ENCODE measurements around the gene PUS1.
"Not testable (repeated sequence)": the region's sequence is repeated elsewhere in the genome, so short reads cannot be mapped to it uniquely, and the experiment has no call there.

PUS1 gene

DNA sequence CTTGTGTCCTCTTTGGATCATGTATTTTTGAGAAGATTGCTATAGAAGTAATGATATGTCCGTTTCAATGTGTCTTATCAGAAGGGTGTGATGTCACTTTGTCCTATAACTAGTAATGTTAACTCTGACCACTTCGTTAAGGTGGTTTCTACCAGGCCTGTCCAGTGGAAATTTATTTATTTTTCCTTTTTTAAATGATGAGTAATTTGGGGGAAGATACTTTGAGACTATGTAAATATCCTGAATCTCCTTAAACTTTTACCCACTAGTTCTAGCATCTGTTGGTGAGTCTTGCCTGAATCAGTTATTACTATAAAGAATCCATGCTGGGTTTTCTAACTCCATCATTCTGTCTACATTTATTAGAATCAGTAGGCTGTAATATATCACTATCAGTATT, 36.0 kb downstream of the PUS1 start:
- DNase-seq, result no peak

DNA sequence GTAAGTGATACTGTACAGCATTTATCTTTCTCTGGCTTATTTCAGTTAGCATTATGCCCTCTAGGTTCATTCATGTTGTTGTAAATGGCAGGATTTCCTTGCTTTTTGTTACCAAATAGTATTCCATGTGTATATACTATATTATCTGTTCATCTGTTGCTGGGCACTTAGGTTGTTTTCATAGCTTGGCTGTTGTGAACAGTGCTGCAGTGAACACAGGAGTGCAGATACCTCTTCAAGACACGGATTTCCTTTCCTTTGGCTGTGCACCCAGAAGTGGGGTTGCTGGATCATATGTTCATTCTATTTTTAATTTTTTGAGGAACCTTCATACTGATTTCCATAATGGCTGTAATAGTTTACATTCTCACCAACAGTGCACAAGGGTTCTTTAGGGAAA, 42.1 kb downstream of the PUS1 start:
- DNase-seq, result no peak

- DNase-seq, result no peak
Observed at GRCh38 chr12:131975228-131975627, 46.2 kb downstream of the PUS1 start.

- no peak for DNase-seq
Observed at GRCh38 chr12:131979606-131980005, 50.5 kb downstream of the PUS1 start.

DNA sequence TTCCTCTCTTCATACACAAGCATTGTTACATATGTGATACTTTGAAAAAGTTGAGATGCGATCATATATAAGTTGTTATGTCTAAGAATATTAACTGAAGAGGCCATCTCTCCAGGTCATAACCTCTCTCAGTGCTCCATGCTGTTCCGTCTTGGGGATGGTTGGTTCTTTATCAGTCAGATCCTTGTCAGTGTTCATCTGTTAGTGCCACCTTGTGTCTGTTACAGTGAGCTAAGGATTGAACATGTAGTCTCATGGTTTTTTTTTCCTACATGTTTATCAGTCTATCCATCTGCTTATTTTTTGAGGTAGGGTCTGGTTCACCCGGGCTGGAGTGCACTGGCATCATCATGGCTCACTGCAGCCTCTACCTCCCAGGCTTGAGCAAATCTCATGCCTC, 51.2 kb downstream of the PUS1 start:
- DNase-seq, result no peak

DNA sequence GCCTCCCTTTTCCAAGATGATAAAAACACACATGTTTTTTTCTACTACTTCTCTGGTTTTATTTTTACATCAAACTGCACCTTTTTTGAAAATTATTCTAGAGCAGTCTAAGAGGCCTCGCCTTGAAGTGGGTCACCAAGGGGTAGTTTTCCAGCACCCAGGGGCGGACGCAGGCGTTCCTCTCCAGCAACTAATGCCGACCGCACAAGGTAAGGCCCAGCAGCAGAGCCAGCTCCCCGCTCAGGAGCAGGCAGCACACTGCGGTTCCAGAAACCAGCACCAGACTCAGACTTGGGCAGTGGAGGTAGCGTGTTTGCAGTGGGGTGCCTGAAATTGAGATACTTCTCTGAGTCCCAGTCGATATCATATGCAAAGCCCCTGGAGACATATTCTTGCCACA, 52.3 kb downstream of the PUS1 start:
- no peak for DNase-seq

DNA sequence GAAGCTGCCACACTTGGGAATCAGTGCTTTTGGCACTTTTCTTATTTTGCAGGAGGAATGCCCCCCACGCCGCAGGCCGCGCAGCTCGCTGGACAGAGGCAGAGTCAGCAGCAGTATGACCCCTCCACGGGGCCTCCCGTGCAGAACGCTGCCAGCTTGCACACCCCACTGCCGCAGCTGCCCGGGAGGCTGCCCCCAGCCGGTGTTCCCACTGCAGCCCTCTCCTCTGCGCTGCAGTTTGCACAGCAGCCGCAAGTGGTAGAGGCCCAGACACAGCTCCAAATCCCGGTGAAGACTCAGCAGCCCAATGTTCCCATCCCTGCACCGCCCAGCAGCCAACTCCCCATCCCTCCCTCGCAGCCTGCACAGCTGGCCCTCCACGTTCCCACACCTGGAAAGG, 53.0 kb downstream of the PUS1 start:
- DNase-seq, result no peak

- DNase-seq, result no peak
Observed at GRCh38 chr12:131983026-131983425, 54.0 kb downstream of the PUS1 start.

DNA sequence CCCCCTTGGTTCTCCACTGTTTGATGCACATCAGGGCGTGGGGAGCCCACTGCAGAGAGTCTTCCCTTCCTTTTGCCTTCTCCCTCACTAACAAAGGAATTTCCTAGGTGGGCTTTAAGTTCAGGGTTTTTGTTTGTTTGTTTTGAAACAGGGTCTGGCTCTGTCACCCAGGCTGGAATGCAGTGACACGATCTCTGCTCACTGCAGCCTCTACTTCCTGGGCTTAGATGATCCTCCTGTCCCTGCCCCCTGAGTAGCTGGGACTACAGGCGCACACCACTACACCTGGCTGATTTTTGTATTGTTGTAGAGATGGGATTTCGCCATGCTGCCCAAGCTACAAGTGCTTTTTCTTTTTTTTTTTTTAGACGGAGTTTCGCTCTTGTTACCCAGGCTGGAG, 54.5 kb downstream of the PUS1 start:
- DNase-seq, result no peak

GRCh38 chr12:131984334-131984733, 55.3 kb downstream of the PUS1 start:
- DNase-seq, result no peak

GRCh38 chr12:131985510-131985875, 56.4 kb downstream of the PUS1 start:
- not testable (repeated sequence) for DNase-seq

- no peak for DNase-seq
Observed at GRCh38 chr12:131986361-131986760, 57.3 kb downstream of the PUS1 start.

DNA sequence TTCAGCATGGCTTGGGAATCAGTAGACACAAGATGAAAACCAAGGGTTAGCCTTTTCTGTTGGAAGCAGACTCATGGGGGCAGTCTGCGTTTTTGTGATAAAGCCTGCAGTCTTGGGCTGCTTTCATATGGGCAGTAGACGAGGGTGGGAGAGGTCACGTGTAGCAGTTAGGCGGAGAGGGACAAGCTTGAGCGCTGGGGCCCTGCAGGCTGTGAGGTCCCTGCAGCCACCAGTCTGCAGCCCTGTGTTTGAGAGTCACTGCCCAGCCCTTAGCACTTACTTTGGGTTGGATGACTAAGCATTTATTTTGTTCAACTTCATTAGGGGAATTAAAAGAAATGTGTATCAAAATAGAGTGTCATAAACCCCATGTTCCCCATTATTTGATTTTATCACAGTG, 57.8 kb downstream of the PUS1 start:
- no peak for DNase-seq

DNA sequence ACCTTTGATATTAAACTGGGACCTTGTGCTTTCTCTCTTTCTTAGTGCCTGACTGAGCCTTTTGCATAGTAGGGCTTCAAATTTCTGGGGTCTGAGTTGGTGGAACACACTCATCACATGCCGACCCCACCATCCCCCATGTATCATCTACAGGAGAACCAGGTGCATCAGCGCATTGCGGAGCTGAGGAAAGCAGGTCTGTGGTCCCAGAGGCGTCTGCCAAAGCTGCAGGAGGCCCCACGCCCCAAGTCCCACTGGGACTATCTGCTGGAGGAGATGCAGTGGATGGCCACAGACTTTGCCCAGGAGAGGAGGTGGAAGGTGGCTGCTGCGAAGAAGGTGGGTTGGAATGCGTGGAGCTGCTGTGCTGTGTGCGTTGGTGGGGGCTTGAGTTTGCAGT, 58.5 kb downstream of the PUS1 start:
- DNase-seq, result no peak

DNA sequence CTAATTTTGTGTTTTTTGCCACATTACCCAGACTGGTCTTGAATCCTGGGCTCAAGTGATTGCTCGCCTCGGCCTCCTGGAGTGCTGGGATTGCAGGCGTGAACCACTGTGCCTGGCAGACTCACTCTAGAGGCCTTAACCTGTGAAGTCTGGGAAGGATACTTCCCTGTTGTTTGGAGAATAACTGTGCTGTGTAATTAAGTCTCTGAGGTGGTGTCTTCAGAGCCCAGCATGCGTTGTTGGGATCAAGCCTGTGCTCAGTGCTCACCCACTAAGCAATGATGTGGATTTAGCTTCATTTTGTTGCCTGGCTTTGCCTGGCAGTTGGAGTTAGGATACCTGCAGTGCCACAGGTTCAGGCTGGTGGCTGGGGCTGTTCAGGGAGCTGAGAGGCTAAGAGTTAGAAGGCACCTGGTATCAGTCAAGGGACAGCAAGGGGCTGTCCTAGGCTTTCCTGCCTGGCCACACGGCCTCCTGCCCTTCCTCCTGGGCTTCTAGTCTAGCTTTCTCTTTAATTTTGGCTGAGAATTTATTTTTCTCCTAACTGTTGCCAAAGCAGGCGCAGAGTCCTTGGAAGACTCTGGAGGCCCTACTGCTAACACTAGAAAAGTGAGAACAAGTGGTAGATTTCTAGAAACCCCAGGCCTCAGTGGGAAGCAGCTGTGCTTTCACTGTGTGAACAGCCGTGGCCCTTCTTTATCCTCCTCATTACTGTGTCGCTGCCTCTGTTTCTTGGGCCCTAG, 59.1 kb downstream of the PUS1 start:
- DNase-seq, result no peak

- DNase-seq, result no peak
Observed at GRCh38 chr12:131989021-131989420, 59.9 kb downstream of the PUS1 start.

DNA sequence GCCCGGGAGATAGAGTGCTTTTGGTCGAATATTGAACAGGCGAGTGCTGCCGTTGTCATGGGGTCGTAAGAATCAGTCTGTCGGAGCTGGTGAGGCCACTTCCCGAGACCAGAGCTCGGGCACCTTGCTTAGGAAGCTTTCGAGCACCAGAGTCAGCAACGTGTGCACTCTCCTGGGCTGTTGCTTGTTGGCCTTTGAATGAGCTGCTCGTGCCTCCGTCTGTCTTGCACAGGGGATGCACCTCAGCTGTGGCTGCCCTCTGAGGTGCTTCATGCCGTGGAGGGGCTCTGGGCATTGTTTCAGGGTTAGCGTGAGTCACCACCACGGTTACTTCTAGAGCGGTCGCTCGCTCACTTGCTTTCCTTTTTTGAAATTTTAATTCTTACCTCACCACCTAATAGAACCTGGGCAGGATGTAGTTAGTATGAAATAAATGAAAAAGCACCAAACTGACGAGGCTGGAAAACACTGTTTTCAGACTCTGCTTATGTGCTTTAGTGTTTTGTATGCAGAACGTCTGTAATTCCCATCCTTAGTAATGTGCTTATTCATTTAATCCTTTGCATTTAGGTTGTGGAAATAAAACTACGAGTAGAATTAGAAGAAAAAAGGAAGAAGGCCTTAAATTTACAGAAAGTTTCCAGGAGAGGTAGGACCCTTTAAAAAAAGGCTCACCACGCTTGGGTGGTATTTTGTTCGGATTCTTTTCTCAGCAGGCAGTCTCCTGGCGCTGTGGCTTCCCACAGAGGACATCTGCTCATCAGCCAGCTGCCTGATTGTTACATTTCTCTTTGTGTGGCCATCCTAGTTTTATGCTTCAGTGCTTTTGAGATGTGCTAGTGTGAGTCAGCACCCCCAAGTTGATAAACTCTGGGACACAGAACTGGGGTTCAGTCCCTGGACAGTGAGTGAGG, 61.2 kb downstream of the PUS1 start:
- DNase-seq, result no peak

- DNase-seq, result no peak
Observed at GRCh38 chr12:131990980-131991305, 61.9 kb downstream of the PUS1 start.

GRCh38 chr12:131991816-131992430, 62.8 kb downstream of the PUS1 start:
- DNase-seq, result no peak

DNA sequence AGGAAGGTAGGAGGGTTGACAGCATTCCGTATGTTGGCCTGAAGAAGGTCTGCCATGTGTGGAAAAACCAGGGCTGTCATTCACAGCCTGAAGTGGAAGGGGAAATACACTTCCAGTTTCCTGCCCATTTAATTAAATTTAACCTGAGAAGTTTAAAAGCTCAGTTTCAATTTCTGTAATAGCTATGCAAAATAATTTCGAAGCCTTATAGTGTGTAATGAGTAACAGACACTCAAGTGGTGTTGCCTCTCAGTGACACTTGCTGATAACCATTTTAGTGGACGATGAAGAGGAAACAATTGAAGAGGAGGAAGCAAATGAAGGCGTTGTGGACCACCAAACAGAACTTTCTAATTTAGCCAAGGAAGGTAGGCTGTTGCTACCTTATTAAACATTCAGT, 65.5 kb downstream of the PUS1 start:
- no peak for DNase-seq

All from activated CD4-positive, CD25-positive, alpha-beta regulatory T cell (primary cell).